Motor neuron (in vitro differentiated cells): ENCODE data around the gene LHCGR. TPM values are rescaled to one million over a fixed set of nuclear protein-coding genes. Genes with fewer than 3 reads are reported as not detected.

Experiments used
- ATAC-seq, 8 experiments: fragments of 200-7000 bp; cut with Tn5 transposase; replicated peaks in 6 of 8; 2 replicates each; pipeline ENCODE4 v1.8.0; 2021; ENCODE audit warnings: mild to moderate bottlenecking in 8 of 8, moderate library complexity in 8 of 8
- H3K27ac ChIP-seq, 2 donors: fragments of 250-450 bp; sonication (Bioruptor Pico); 2 replicates each; pipeline ENCODE4 v1.9.0; 2021; ENCODE audit warnings: antibody characterized with exemption in 2 of 2, mild to moderate bottlenecking in 2 of 2, moderate library complexity in 1 of 2
- H3K4me1 ChIP-seq, 2 donors: fragments of 250-450 bp; sonication (Bioruptor Pico); replicated peaks in 1 of 2; 2 replicates each; pipeline ENCODE4 v1.6.1; 2021; ENCODE audit warnings: antibody characterized with exemption in 2 of 2, mild to moderate bottlenecking in 2 of 2, moderate library complexity in 1 of 2
- H3K4me3 ChIP-seq, 5 donors: fragments of 250-450 bp; sonication (Bioruptor Pico); 2 replicates each; pipeline ENCODE4 v1.9.0; 2021; ENCODE audit warnings: antibody characterized with exemption in 5 of 5, mild to moderate bottlenecking in 5 of 5, moderate library complexity in 4 of 5
- WGBS, 10 experiments: fragments of 450-650 bp; shearing (Covaris generic); methylation state at CpG; one replicate each; pipeline ENCODE4 v1.0.0; 2022; 5-methylcytosine and 5-hydroxymethylcytosine counted together
- in situ Hi-C, 9 experiments: fragments of 400-800 bp; cut with MboI; loops; one replicate each; pipeline ENCODE4 v1.15.0; 2021; ENCODE audit warnings: low sequenced_read_pairs in 9 of 9, low pct_unique_long_range_greater_than_20kb in 2 of 9; ENCODE audit not compliant: unreplicated experiment in 9 of 9
- total RNA-seq, 8 experiments: library from RNA; unstranded; fragments of 300-600 nt; gene quantifications; 2 replicates each; pipeline versions ENCODE4 v1.2.3 to v1.2.4, GENCODE V29; 2022

LHCGR gene
- 1 to 10 TPM in 2 of 8 experiments, under 1 TPM in 5, not detected in 1; 0.27 to 2.8 (median 0.78) TPM for total RNA-seq

DNA sequence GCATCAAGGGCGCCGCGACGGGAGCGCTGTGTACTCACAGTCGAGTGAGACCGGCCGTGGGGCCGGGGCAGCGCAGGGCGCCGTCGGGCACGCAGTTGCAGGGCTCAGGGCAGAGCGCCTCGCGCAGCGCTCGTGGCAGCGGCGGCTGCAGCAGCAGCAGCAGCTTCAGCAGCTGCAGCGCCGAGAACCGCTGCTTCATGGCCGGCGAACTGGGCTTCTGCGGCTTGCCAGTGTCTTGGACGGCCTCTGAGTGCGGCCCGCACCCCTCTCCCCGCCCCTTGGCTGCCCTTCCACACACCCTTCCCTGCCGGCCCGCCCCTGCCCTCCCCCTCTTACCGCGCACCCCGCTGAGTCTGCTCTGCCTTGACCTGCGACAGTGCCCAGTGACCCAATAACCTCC, at the start of gene LHCGR:
Gene LHCGR, minus strand, starts transcription at position 252 of the 400 bp plus-strand sequence. Its CDS starts 53 bp downstream, at position 199.
- Histone ChIP-seq H3K4me1 (peaks cover 17 to 18% of the 10 kb centered on the region in 2 donors), H3K4me3 (no peak within 1 kb of the TSS), H3K27ac (no peak within 1 kb of the TSS)
- in situ Hi-C loops = no loop called here
- WGBS, 10 experiments = 0 to 60% (median 9%) methylated on average over 1 to 4 of the region's 37 CpGs; no CpG with 5 or more reads in 7 of the 10 experiments
- peak; percentile 39 to 80 (median 72) for ATAC-seq

DNA sequence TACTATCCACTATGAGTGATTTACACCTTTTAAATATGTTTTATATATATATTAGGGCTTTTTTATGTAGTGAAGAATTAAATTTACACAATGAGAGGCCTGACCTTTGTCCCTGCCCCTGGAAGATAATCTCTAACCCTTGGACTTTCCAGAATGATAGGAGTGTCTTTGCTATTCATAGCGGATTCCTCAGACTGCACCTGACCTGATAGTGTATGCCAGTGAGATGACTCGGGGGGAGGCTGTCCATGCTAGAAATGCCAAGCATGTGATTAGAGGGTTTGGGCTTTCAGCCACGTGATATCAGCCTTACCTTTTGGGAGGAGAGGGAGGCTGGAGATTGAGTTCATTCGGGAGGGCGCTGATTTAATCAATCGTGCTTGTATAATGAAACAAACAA, 44.1 kb upstream of the LHCGR start:
- WGBS, 10 experiments = 49 to 100% (median 85%) methylated on average over 2 to 6 of the region's 6 CpGs; no CpG with 5 or more reads in 2 of the 10 experiments
- Histone ChIP-seq H3K4me3 (no peak overlapping the region), H3K4me1 (no peaks in the 10 kb centered on the region), H3K27ac (no peak overlapping the region)
- ATAC-seq = no peak
- in situ Hi-C loops = no loop called here

DNA sequence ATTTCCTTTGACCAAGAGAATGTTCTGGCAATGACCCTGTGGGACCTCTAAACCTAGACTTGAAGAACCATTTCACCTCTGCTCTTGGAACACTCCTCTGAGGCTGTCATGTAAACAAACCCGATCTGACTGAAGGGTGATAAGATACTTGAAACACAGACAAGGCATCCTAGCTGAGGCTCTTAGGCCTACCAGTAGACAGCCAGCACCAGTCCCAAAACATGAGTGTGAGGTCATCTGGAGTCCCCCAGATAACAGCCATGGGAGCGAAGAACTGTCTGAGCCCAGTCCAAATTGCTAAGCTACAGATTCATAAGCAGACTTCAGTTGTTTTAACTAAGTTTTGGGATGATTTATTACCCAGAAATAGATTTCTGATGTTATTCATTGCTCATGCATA, 39.5 kb upstream of the LHCGR start:
- in situ Hi-C loops = no loop called here
- no peak for ATAC-seq
- Histone ChIP-seq H3K4me3 (no peak overlapping the region), H3K4me1 (peaks cover 25 to 32% of the 10 kb centered on the region in 2 donors), H3K27ac (no peak overlapping the region)
- 20 to 100% (median 73%) methylated on average over 1 to 2 of the region's 2 CpGs; no CpG with 5 or more reads in 4 of the 10 experiments for WGBS, 10 experiments

DNA sequence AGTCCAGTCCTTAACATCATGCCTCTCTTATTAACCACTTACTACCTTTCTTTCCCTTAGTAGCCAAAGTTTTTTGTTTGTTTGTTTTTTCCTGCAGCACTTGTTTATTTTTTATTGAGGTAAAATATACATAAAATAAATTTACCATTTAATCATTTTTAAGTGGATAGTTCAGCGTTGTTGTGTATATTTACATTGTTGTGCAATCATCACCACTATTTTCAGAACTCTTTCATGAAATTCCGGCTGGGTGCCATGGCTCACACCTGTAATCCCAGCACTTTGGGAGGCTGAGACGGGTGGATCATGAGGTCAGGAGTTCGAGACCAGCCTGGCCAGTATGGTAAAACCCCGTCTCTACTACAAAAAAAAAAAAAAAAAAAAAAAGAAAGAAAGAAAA, 38.1 kb upstream of the LHCGR start:
- H3K4me3 ChIP-seq = no peak overlapping the region
- in situ Hi-C loops = no loop called here
- H3K27ac ChIP-seq = no peak overlapping the region
- no peak for ATAC-seq
- WGBS, 10 experiments = 7 to 100% (median 80%) methylated on average over 1 to 5 of the region's 5 CpGs; no CpG with 5 or more reads in 1 of the 10 experiments
- H3K4me1 ChIP-seq = peaks cover 25 to 32% of the 10 kb centered on the region in 2 donors

DNA sequence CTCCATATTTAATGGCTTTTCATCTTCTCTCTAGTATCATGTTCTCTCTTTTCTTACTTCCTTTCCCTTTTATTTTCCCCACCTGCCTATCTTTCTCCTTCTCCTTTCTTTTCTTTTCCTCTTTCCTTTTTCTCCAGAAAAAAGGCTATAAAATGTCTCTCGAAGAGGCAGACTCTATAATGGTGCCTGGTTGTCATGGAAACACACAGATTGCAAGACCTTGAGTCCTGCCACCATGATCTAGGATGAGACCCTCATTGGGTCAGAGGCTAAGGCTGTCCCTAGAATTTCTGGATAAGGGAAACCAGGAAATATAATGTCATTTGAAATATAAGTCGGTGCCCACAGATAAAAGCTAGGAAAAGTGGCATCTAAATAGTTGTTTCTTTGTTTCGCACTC, 36.5 kb upstream of the LHCGR start:
- peaks cover 25 to 32% of the 10 kb centered on the region in 2 donors for H3K4me1 ChIP-seq
- WGBS, 10 experiments = 0 to 100% (median 45%) methylated on average over 1 to 3 of the region's 3 CpGs
- no peak overlapping the region for H3K27ac ChIP-seq
- H3K4me3 ChIP-seq = no peak overlapping the region
- ATAC-seq = peak in 1 of 8 experiments; percentile 32
- in situ Hi-C loops = no loop called here

DNA sequence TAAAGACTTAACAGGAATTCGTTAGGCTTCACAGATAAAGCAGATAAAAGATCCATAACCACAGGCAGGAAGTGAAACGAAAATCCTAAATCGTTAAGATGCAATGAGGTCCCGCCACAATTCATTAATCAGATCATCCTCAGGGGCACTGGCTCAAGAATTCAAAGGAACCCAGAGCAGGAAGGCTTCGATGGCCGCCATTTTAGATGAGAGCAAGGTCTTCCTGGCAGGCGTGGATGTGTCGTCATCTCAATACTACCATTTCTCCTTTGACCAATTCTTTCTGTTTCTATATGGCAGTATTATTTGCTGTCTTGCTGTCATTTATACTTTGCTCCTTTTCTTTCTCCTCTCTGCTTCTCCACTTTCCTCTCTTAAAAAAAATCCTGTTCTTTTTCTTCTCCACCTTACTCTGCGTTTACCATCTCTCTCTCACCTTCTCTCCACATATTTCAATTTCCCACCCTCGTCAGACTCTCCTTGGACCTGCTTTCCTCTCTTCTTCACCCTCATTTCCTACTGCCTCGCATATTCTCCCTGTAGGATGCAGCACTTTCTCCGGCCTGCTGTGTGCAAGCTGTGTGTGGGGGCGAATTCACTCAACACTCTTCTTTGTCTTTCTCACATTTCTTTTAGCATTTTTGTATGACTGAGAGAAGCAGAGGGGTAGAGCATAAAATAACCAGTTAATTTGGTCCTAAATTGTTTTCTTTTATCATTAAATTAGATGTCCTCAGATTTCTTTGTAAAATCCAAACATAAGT, 35.1 kb upstream of the LHCGR start:
- Histone ChIP-seq H3K4me3 (no peak overlapping the region), H3K27ac (no peak overlapping the region), H3K4me1 (peaks cover 25 to 32% of the 10 kb centered on the region in 2 donors)
- in situ Hi-C loops = no loop called here
- 34 to 91% (median 69%) methylated on average over 7 to 13 of the region's 13 CpGs; no CpG with 5 or more reads in 1 of the 10 experiments for WGBS, 10 experiments
- no peak for ATAC-seq

DNA sequence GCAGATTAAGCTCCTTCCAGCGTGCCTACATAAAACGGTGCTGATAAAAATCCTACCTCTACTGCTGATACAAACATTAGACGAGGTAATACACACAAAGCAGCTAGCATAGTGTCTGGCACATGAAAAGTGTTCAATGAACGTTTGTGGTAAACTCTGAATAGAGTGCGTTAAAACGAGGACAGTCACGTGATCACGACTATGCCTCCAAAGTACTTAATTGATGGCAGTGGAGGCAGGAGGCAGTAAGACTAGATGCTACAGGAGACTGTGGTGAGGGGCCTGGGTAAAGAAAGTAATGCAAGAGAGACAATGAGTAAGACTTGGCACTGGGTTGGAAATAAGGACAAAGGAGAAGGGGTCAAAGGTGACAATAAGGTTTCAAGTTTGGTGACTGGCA, 32.1 kb upstream of the LHCGR start:
- no peak overlapping the region for H3K4me3 ChIP-seq
- 0 to 91% (median 67%) methylated on average over 1 to 8 of the region's 8 CpGs; no CpG with 5 or more reads in 1 of the 10 experiments for WGBS, 10 experiments
- in situ Hi-C loops = no loop called here

DNA sequence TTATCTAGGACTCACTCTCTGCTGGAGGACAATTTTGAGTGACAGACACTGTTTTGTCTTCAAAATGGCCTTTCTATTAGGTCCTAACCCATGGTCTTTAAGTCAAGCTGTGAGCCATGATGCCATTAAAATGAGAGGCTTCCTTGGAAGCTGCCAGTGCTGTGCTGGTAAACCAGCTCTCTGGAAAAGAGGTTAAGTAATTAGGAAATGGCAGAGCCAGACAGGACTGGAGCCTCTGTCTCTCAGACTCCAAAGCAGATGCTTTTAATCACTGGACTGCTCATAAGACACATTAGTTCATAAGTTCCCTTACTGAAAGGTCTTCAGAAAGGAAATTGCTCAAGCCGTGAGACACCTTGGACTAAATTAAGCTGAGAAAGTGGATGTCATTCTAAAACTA, 25.8 kb upstream of the LHCGR start:
- in situ Hi-C loops = no loop called here
- no peak for ATAC-seq
- 100% methylated on average over 1 of the region's 1 CpG; no CpG with 5 or more reads in 7 of the 10 experiments for WGBS, 10 experiments
- Histone ChIP-seq H3K4me1 (no peaks in the 10 kb centered on the region), H3K27ac (no peak overlapping the region), H3K4me3 (no peak overlapping the region)

More for the DNA sequence above, 32.1 kb upstream of the LHCGR start:
- Histone ChIP-seq H3K4me1 (peaks cover 20 to 23% of the 10 kb centered on the region in 2 donors), H3K27ac (no peak overlapping the region)
- no peak for ATAC-seq

DNA sequence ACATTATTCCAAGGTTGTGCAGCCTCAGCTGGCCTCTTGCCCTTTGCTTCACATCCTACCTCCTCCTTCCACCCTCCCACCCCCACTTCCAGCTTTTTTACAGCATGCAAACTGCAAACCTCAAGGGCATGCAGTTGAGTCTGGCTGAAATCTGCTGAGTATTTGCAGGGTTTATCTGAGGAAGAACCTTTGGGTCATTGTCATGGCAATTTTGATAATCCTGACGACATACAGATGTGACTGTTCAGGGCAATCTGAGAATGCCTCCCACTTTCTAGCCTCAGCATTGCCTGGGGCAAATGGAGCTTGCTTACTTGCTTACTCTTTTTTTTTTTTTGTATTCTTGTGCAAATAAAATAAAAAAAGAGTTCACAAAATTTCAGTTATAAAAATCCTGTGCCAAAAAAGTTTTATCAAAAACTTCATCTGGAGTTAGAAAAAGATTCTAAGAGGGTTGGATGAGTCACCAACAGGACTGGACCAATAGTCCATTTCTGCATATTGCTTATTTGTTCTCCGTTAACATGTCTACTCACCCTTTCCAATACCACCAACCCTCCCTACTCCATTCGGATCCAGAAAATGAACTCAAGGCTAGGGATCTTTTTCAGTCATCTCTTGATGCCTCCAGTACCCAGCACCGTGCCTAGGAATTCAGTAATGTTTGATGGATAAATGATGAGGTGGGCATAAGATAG, 23.6 kb upstream of the LHCGR start:
- Histone ChIP-seq H3K4me1 (no peaks in the 10 kb centered on the region), H3K4me3 (no peak overlapping the region), H3K27ac (no peak overlapping the region)
- ATAC-seq = peak in 2 of 8 experiments; percentile 91 to 94
- WGBS, 10 experiments = 0 to 83% (median 73%) methylated on average over 1 to 4 of the region's 4 CpGs; no CpG with 5 or more reads in 3 of the 10 experiments
- in situ Hi-C loops = no loop called here

DNA sequence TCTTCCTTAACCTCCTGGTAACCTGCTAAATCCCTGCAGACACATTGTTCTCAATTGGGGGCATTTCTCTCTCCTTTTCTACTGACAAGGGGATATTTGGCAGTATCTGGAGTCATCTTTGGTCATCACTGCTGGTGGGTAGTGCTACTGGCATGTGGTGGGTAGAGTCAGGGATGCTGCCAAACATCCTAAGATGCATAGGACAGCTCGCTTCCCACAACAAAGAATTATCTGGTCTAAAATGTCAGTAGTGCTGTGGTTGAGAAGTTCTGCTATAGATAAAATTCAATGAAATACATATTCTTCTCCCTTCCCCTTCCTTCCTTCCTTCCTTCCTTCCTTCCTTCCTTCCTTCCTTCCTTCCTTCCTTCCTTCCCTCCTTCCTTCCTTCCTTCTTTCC, 18.7 kb upstream of the LHCGR start:
- no peak for ATAC-seq
- in situ Hi-C loops = no loop called here
- Histone ChIP-seq H3K4me3 (no peak overlapping the region), H3K4me1 (no peaks in the 10 kb centered on the region), H3K27ac (no peak overlapping the region)
- WGBS, 10 experiments = 0% methylated on average over 1 of the region's 1 CpG; no CpG with 5 or more reads in 9 of the 10 experiments

DNA sequence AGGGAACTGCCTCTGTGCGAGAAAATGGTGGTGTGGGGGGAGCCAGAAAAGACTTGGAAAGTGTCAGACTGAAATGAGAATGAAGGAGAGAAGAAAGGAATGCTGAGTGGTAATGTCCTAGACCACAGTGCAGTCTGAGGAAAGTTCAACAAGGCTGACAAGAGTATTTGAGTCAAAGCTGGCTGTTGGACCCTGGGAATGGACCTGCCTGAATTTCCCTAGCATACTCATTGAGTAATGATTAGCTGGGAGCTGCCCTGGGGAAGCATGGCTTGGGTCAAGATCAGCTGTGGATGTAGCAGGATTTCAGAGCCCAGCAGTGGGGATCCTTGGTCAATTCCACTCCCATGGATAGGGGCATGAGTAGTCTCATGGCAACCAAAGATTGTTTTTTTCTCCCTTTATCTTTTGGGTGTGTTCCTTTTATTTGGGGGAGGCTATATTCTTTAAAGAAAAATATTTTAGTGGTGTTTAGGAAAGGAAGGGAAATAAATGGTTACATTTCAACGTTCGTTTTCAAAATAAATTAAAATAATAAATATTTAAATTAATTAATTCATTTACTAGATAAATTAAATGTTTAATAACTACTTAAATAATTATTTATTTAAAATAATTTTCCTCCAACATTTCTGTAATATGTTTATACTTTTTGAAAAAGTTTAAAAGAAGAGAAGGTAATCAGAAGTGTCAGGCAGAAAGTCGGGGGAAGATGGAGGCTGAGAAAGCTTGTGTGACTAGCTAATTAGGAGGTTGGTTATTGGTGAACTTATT, 15.9 kb upstream of the LHCGR start:
- Histone ChIP-seq H3K4me1 (peaks cover 4 to 6% of the 10 kb centered on the region in 2 donors), H3K27ac (no peak overlapping the region), H3K4me3 (no peak overlapping the region)
- in situ Hi-C loops = no loop called here
- 27 to 100% (median 85%) methylated on average over 1 to 4 of the region's 4 CpGs for WGBS, 10 experiments
- no peak for ATAC-seq

DNA sequence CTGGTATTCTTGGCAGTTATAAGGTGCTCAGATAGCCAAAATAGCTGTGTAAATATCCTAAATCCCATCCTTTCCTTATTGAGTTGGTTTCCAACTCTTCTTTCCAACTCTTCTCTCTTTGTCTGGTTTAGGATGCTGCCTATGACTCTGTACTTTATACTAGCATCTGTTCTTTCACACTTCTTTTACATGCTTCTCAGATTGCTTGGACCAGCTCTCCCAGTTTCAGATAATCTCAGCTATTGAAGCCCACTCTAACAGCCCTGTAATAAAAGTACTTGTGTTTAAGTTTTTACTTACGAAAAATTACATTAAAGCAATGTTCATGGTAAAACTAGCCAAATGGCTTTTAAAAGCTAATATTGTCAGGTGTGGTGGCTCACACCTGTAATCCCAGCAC, 14.7 kb upstream of the LHCGR start:
- no peak for ATAC-seq
- in situ Hi-C loops = no loop called here
- H3K4me1 ChIP-seq = peaks cover 4 to 6% of the 10 kb centered on the region in 2 donors
- no peak overlapping the region for H3K4me3 ChIP-seq
- 0 to 100% (median 89%) methylated on average over 1 of the region's 1 CpG; no CpG with 5 or more reads in 1 of the 10 experiments for WGBS, 10 experiments
- H3K27ac ChIP-seq = no peak overlapping the region

DNA sequence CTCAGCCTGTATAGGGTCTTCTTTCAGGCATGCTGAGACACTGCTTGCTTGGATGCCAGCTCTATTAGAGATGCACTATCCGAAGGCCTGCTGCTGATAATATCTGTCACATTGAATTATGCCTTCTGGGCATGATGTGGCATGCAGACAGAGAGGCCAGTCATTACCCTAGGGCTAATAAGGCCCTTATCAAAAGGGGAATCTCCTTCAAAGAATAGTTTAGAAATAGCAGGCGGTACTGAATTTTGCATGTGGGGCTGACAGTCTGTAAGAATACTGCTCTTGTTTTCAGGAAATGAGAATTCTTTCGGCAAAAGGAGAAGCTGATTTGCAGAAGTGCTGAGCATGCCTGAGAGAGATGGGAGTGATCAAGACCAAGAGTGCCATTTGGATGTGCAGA, 13.1 kb upstream of the LHCGR start:
- 20 to 100% (median 76%) methylated on average over 1 to 3 of the region's 3 CpGs; no CpG with 5 or more reads in 3 of the 10 experiments for WGBS, 10 experiments
- in situ Hi-C loops = no loop called here

More for the DNA sequence above, 13.1 kb upstream of the LHCGR start:
- no peak overlapping the region for H3K4me3 ChIP-seq
- peak in 3 of 8 experiments; percentile 40 to 72 (median 62) for ATAC-seq
- H3K4me1 ChIP-seq = peaks cover 4 to 6% of the 10 kb centered on the region in 2 donors
- no peak overlapping the region for H3K27ac ChIP-seq
